AG04450 (cell line): ENCODE data around the gene DYNC1H1. TPM values are rescaled to one million over a fixed set of nuclear protein-coding genes. Genes with fewer than 3 reads are reported as not detected.
A peak's percentile ranks its signal among the peaks of the same experiment; 100 is the strongest.

Experiments used
- CTCF ChIA-PET: fragments of 300-600, 350-600 bp; formaldehyde crosslinking; extraction: SDS; loops from one replicate; lab custom pipeline; 2022; ENCODE audit warnings: antibody characterized with exemption, inconsistent platforms; lab: Charles Lee
- POLR2A ChIA-PET: fragments of 350-600 bp; formaldehyde crosslinking; extraction: SDS; loops from one replicate; lab custom pipeline; 2021; ENCODE audit warnings: antibody characterized with exemption, inconsistent platforms; lab: Yijun Ruan, JAX
- DNase-seq: peaks from one replicate; pipeline ENCODE4 v3.0.0-alpha.2; 2011; ENCODE audit warnings: low read depth, low spot score
- H3K27ac ChIP-seq: one replicate; pipeline ENCODE4 v1.5.1; 2012; ENCODE audit warnings: low read depth, low read length, control low read depth
- H3K27me3 ChIP-seq: one replicate; pipeline ENCODE4 v1.6.0; 2012; ENCODE audit warnings: low read length; ENCODE audit not compliant: control insufficient read depth, insufficient read depth
- H3K4me3 ChIP-seq: 2 replicates; pipeline ENCODE4 v1.5.1; 2011; ENCODE audit warnings: mild to moderate bottlenecking, low read depth, low read length, control low read depth
- H3K9me3 ChIP-seq: 2 replicates; pipeline ENCODE4 v1.5.1; 2012; ENCODE audit warnings: low read length; ENCODE audit not compliant: control insufficient read depth, insufficient read depth
- polyA plus RNA-seq: library from polyadenylated mRNA; depleted of rRNA; stranded (reverse); fragments of >200 nt; gene quantifications from 2 replicates; pipeline ENCODE4 v1.2.3, GENCODE V29; 2011
- TF ChIP-seq, protein P1 (sequence below): IDR thresholded peaks from 2 replicates; pipeline ENCODE4 v1.5.1; 2011; ENCODE audit warnings: low read depth, low read length, control low read depth, inconsistent platforms

Gene DYNC1H1
- polyA plus RNA-seq, 1 experiment, result 189 TPM

DNA sequence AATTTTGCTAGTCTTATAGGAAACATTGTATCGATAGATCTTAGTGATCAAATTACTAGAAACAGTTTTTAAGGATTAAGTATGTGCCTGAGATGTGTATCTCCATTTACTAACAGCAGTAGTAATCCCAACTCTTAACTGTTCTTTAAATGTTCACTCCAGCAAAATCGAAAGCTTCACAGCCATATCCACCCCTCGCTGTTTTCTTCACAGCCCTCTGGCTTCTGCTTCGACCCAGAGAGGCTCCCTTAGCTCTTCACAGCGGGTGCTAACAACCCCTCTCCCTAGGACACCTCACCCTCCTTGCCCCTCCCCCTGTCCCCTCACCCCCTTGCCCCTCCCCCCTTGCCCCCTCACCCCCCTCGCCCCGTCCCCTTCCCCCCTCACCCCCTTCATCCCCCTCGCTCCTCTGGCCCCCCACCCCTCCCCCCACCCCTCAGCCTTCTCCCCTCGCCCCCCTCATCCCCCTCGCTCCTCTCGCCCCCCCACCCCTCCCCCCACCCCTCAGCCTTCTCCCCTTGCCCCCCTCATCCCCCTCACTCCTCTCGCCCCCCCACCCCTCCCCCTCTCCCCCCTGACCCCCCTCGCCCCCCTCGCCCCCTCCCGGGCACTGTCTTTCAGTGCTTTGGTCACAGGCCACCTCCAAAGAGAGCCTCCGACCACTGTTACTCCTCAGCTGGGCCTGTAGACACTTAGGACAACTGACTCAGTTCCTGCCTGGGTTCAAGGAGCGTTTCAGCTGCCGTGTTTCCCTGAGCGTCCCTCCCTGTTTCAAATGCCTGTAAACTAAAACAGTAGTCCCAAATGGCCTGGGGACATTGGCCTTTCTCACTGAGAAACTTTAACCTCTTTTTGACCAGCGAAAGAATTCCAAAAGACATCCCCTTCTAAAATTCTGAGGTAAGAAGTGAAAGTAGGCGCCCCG, 46.0 kb upstream of the DYNC1H1 start:
- Histone ChIP-seq H3K27ac (no peak overlapping the region), H3K4me3 (peak overlapping the region; percentile 13; the same call in 1 of the 2 replicates), H3K9me3 (no peaks in the 10 kb centered on the region), H3K27me3 (no peaks in the 10 kb centered on the region)
- ChIA-PET CTCF (interaction anchor here (3.4 kb wide), 1 partner anchor 148 kb away, joined by 14 read pairs; no protein-coding TSS in a partner anchor), POLR2A (no interaction called here)
- TF ChIP-seq, protein P1, sequence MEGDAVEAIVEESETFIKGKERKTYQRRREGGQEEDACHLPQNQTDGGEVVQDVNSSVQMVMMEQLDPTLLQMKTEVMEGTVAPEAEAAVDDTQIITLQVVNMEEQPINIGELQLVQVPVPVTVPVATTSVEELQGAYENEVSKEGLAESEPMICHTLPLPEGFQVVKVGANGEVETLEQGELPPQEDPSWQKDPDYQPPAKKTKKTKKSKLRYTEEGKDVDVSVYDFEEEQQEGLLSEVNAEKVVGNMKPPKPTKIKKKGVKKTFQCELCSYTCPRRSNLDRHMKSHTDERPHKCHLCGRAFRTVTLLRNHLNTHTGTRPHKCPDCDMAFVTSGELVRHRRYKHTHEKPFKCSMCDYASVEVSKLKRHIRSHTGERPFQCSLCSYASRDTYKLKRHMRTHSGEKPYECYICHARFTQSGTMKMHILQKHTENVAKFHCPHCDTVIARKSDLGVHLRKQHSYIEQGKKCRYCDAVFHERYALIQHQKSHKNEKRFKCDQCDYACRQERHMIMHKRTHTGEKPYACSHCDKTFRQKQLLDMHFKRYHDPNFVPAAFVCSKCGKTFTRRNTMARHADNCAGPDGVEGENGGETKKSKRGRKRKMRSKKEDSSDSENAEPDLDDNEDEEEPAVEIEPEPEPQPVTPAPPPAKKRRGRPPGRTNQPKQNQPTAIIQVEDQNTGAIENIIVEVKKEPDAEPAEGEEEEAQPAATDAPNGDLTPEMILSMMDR, result no peak
- no peak for DNase-seq

DNA sequence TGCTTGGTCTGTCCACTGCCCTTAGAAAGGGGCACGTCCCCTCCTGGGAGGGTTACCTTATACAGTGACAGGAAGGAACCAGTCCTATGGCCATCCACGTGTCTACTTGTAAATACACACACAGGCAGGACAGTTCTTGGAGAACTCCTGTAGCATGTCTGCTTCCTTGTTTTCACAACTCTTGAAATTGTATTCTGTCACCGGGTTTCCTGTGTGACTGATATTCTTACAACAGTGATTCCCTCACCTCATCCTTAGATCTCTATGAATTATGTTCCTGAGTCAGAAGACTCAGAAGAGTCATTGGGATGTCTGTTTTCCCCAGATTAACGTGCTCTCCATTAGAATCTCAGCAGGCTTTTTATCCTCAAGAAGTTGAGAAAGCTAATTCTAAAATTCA, 44.1 kb upstream of the DYNC1H1 start:
- POLR2A ChIA-PET, result no interaction called here
- CTCF ChIA-PET, result no interaction called here
- no peak for DNase-seq
- H3K9me3 ChIP-seq, result no peaks in the 10 kb centered on the region; the same call in 1 of the 2 replicates
- TF ChIP-seq, protein P1, result no peak
- no peak overlapping the region for H3K27ac ChIP-seq
- no peaks in the 10 kb centered on the region for H3K27me3 ChIP-seq
- no peak overlapping the region for H3K4me3 ChIP-seq

DNA sequence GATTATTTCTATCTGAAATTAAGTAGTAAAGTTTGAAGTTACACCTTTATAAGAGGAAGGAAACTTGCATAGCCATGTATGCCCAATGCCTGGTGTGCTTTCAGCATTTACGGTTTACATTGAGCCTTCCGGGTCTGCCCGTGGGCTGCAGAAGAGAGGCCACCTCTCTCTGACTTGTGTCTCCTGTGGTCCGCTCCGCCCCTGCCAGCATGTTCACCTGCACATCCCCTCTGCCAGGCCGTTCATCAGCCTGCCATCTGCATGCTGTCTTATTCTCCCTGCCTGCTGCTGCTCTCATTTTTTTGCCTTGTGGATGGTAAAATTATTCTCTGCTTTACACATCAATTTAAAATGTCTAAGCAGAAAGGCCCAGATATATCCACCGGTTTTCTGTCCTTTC, 41.5 kb upstream of the DYNC1H1 start:
- Histone ChIP-seq H3K9me3 (no peaks in the 10 kb centered on the region; the same call in 1 of the 2 replicates), H3K4me3 (no peak overlapping the region), H3K27ac (no peak overlapping the region), H3K27me3 (no peaks in the 10 kb centered on the region)
- CTCF ChIA-PET, result no interaction called here
- DNase-seq, result no peak
- POLR2A ChIA-PET, result no interaction called here
- TF ChIP-seq, protein P1, result no peak

DNA sequence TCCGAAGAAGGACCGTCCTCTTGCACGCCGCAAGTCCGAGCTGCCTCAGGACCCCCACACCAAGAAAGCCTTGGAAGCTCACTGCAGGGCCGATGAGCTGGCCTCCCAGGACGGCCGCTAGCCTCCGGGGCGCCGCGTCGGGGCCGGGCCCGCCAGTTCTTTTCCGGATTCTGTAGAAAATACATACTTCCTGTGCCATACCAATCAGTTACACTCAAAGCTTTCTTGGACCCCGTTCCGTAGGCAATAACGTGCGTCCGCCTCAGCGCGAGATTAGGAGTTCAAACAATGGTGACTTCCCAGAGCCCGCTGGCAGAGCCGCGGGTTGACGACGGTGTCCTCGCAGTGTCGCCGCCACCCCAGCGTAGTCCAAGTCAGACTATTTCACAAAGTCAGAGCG, 39.2 kb upstream of the DYNC1H1 start:
- H3K27me3 ChIP-seq, result no peaks in the 10 kb centered on the region
- no peak overlapping the region for H3K4me3 ChIP-seq
- CTCF ChIA-PET, result interaction anchor here (0.5 kb wide), 1 partner anchor 39 kb away, joined by 4 read pairs; no protein-coding TSS in a partner anchor

More for the DNA sequence above, 39.2 kb upstream of the DYNC1H1 start:
- POLR2A ChIA-PET, result no interaction called here
- TF ChIP-seq, protein P1, result no peak
- H3K9me3 ChIP-seq, result no peaks in the 10 kb centered on the region; the same call in 1 of the 2 replicates
- DNase-seq, result no peak
- H3K27ac ChIP-seq, result no peak overlapping the region
